Ovary (tissue), 9 donors: Measurements from ENCODE around the gene JPH4. TPM values are rescaled to one million over a fixed set of nuclear protein-coding genes. Genes with fewer than 3 reads are reported as not detected.

Experiments used
- DNase-seq, 5 donors: peaks; one replicate each; pipeline ENCODE4 v3.0.0-alpha.2; 2019 to 2020
- H3K27ac ChIP-seq, 2 donors: fragments of 200-600 bp; one replicate each; pipeline versions ENCODE4 v1.5.1 to v1.8.0; 2019 to 2022
- H3K27me3 ChIP-seq: fragments of 200-600 bp; one replicate; pipeline ENCODE4 v1.8.0; 2022
- H3K36me3 ChIP-seq: fragments of 200-600 bp; sonication (generic); one replicate; pipeline ENCODE4 v1.5.1; 2019
- H3K4me1 ChIP-seq: one replicate; pipeline ENCODE4 v1.8.1; 2013; ENCODE audit warnings: mild to moderate bottlenecking, moderate library complexity; ENCODE audit not compliant: insufficient read depth
- H3K4me3 ChIP-seq: fragments of 200-600 bp; sonication (generic); one replicate; pipeline ENCODE4 v1.5.1; 2017
- H3K9me3 ChIP-seq, 2 donors: fragments of 200-600 bp in 1 of 2; sonication (generic) in 1 of 2; one replicate each; pipeline versions ENCODE4 v1.5.1 to v1.8.1; 2013 to 2019; ENCODE audit warnings: mild to moderate bottlenecking in 1 of 2, moderate library complexity in 1 of 2
- CTCF ChIP-seq, 3 donors: fragments of 450-650 bp in 2 of 3; fragments of 200-600 bp in 1 of 3; IDR thresholded peaks; one replicate each; pipeline versions ENCODE4 v1.5.1 to v1.8.0; 2016 to 2022; ENCODE audit warnings: antibody characterized with exemption in 3 of 3, mild to moderate bottlenecking in 1 of 3
- EP300 ChIP-seq: sonication (generic); formaldehyde crosslinking; IDR thresholded peaks from one replicate; pipeline ENCODE4 v1.6.1; 2017; ENCODE audit warnings: antibody characterized with exemption
- POLR2A ChIP-seq: fragments of 450-650 bp; IDR thresholded peaks from one replicate; pipeline ENCODE4 v1.6.1; 2017; ENCODE audit warnings: antibody characterized with exemption, mild to moderate bottlenecking, moderate library complexity
- WGBS, 3 donors: extraction: QIAGEN DNeasy Blood & Tissue Kit in 1 of 3; methylation state at CpG; one replicate each; pipeline versions ENCODE4 v1.1.5 to v1.1.7; 2013 to 2017; 5-methylcytosine and 5-hydroxymethylcytosine counted together
- intact Hi-C, 4 donors: fragments of 100-400 bp; cut with DNase I; formaldehyde crosslinking; loops; one replicate each; pipeline versions ENCODE4 v1.11.0 to v1.15.1; 2022 to 2023
- polyA plus RNA-seq, 2 donors: library from polyadenylated mRNA; stranded (reverse); fragments of 200-250 nt in 1 of 2; fragments of 350-450 nt in 1 of 2; fragmentation: Illumina TruSeq in 1 of 2; extraction: RNeasy Lipid Tissue Mini Kit (QIAGEN cat#74804) in 1 of 2; gene quantifications; one replicate each; pipeline ENCODE4 v1.2.3, GENCODE V29; 2013 to 2014
- total RNA-seq, 7 donors: library from RNA; depleted of rRNA in 2 of 7; stranded (reverse); fragments of >200 nt in 2 of 7; fragmentation: NEBNext Ultra II Directional in 3 of 7; extraction: Animal tissue kit (Norgen Biotek cat#: 25700) in 3 of 7; gene quantifications; one replicate each; pipeline versions ENCODE4 v1.1.0 to v1.2.4, GENCODE V29; 2016 to 2023
- donor health status: DM: no; HTN: no; CAD: no; lungs with moderate emphysema.
- donor health status: DM: no; HTN: no; CAD: no.
- donor health status: Bipolar disorder and iron deficiency.
- donor health status: DM: yes; HTN: yes; CAD: no.
- donor health status: DM: no; HTN: no; CAD: no.
- donor health status: DM: yes; HTN: yes; CAD: no.

Gene JPH4
- total and polyA plus RNA-seq, 9 donors: 7.4 to 43.5 (median 11.5) TPM

GRCh38 chr14:23544511-23545447 lies 33.8 kb downstream of the JPH4 start:
- Histone ChIP-seq H3K9me3 (no peaks in the 10 kb centered on the region), H3K4me1 (no peaks in the 10 kb centered on the region), H3K27me3 (no peaks in the 10 kb centered on the region), H3K36me3 (no peaks in the 10 kb centered on the region), H3K27ac (no peak overlapping the region), H3K4me3 (no peak overlapping the region)
- TF ChIP-seq POLR2A (no peak), EP300 (no peak), CTCF (IDR thresholded peaks at IDR 0.05) (no peak)
- intact Hi-C loops: loop anchor here in 2 of 4 donors (5.0 kb wide), 2 partner anchors 62 to 67 kb away; no protein-coding TSS in a partner anchor
- DNase-seq: no peak
- 48 to 55% (median 49%) methylated on average over 25 of the region's 25 CpGs for WGBS, 3 donors

- no peaks in the 10 kb centered on the region for H3K9me3 ChIP-seq
- no peaks in the 10 kb centered on the region for H3K27me3 ChIP-seq
- H3K27ac ChIP-seq: no peak overlapping the region
- 91 to 97% (median 96%) methylated on average over 5 of the region's 5 CpGs for WGBS, 3 donors
- no peaks in the 10 kb centered on the region for H3K36me3 ChIP-seq
- H3K4me3 ChIP-seq: no peak overlapping the region
- TF ChIP-seq EP300 (no peak), CTCF (IDR thresholded peaks at IDR 0.05) (no peak), POLR2A (no peak)
- no peak for DNase-seq
- intact Hi-C loops: loop anchor here in 1 of 4 donors (5.0 kb wide), 1 partner anchor 61 kb away; no protein-coding TSS in a partner anchor
- H3K4me1 ChIP-seq: no peaks in the 10 kb centered on the region
Measured at GRCh38 chr14:23543403-23543802, 35.2 kb downstream of the JPH4 start.

- Histone ChIP-seq H3K9me3 (no peaks in the 10 kb centered on the region), H3K4me1 (no peaks in the 10 kb centered on the region), H3K36me3 (no peaks in the 10 kb centered on the region), H3K4me3 (no peak overlapping the region), H3K27ac (no peak overlapping the region), H3K27me3 (no peaks in the 10 kb centered on the region)
- no peak for TF ChIP-seq CTCF (IDR thresholded peaks at IDR 0.05)
- TF ChIP-seq POLR2A: no peak
- TF ChIP-seq EP300: no peak
- intact Hi-C loops: loop anchor here in 1 of 4 donors (5.0 kb wide), 1 partner anchor 60 kb away; no protein-coding TSS in a partner anchor
- no peak for DNase-seq
- 72 to 84% (median 80%) methylated on average over 5 of the region's 5 CpGs for WGBS, 3 donors
Measured at GRCh38 chr14:23542261-23542660, 36.3 kb downstream of the JPH4 start.

GRCh38 chr14:23540141-23540469 lies 38.5 kb downstream of the JPH4 start:
- no peak overlapping the region for H3K27ac ChIP-seq
- no peaks in the 10 kb centered on the region for H3K27me3 ChIP-seq
- no peak for DNase-seq
- no peaks in the 10 kb centered on the region for H3K36me3 ChIP-seq
- TF ChIP-seq POLR2A (no peak), CTCF (IDR thresholded peaks at IDR 0.05) (no peak), EP300 (no peak)
- intact Hi-C loops: loop anchor here in 1 of 4 donors (5.0 kb wide), 1 partner anchor 58 kb away; no protein-coding TSS in a partner anchor
- H3K4me1 ChIP-seq: no peaks in the 10 kb centered on the region
- no peak overlapping the region for H3K4me3 ChIP-seq
- no peaks in the 10 kb centered on the region for H3K9me3 ChIP-seq
- 86 to 91% (median 87%) methylated on average over 4 of the region's 4 CpGs for WGBS, 3 donors
